BLaER1 (cell line): Measurements from ENCODE around the gene ABCC10.

Source experiments
- H3K27ac ChIP-seq: shearing (Covaris generic); formaldehyde crosslinking; 2 replicates; pipeline ENCODE4 v1.8.1; 2022
- H3K27me3 ChIP-seq: shearing (Covaris generic); formaldehyde crosslinking; 2 replicates; pipeline ENCODE4 v1.8.1; 2022
- H3K36me3 ChIP-seq: shearing (Covaris generic); formaldehyde crosslinking; 2 replicates; pipeline ENCODE4 v1.8.1; 2022
- H3K4me1 ChIP-seq: shearing (Covaris generic); formaldehyde crosslinking; 2 replicates; pipeline ENCODE4 v1.8.1; 2022
- H3K4me2 ChIP-seq: shearing (Covaris generic); formaldehyde crosslinking; 2 replicates; pipeline ENCODE4 v1.8.1; 2022
- H3K4me3 ChIP-seq: shearing (Covaris generic); formaldehyde crosslinking; 2 replicates; pipeline ENCODE4 v1.8.1; 2022
- H3K9ac ChIP-seq: shearing (Covaris generic); formaldehyde crosslinking; 2 replicates; pipeline ENCODE4 v1.8.1; 2022
- H3K9me3 ChIP-seq: shearing (Covaris generic); formaldehyde crosslinking; 2 replicates; pipeline ENCODE4 v1.8.1; 2022
- H4K20me1 ChIP-seq: shearing (Covaris generic); formaldehyde crosslinking; 2 replicates; pipeline ENCODE4 v1.8.1; 2022
- Cebpa-rat ChIP-seq: shearing (Covaris generic); IDR thresholded peaks from 2 replicates; pipeline ENCODE4 v1.8.1; 2022

Gene ABCC10

DNA sequence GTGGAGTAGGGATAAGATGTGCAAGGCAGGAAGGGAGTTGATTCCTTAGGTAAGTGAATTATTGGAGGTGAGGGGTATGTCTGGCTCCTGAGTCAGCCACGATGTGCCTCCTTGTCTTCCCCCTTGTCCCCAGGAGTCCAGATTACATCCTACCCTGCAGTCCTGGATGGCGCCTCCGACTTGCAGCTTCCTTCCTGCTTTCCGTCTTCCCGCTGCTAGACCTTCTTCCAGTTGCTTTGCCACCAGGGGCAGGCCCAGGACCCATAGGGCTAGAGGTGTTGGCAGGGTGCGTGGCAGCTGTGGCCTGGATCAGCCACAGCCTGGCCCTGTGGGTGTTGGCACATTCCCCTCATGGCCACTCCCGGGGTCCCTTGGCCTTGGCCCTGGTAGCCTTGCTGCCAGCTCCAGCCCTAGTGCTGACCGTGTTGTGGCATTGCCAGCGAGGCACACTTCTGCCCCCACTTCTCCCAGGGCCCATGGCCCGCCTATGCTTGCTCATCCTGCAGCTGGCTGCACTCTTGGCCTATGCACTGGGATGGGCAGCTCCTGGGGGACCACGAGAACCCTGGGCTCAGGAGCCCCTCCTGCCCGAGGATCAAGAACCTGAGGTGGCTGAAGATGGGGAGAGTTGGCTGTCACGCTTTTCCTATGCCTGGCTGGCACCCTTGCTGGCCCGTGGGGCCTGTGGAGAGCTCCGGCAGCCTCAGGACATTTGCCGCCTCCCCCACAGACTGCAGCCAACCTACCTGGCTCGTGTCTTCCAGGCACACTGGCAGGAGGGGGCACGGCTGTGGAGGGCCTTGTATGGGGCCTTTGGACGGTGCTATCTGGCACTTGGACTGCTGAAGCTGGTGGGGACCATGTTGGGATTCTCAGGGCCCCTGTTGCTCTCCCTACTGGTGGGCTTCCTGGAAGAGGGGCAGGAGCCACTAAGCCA is 4.9 kb downstream of the ABCC10 start:
- no peak overlapping the region for H3K4me3 ChIP-seq
- H3K36me3 ChIP-seq, result peaks cover 54% of the 10 kb centered on the region
- TF ChIP-seq Cebpa-rat, result no peak
- H3K4me1 ChIP-seq, result peaks cover 20% of the 10 kb centered on the region
- no peak overlapping the region for H3K27ac ChIP-seq
- H3K4me2 ChIP-seq, result no peak overlapping the region
- H3K9me3 ChIP-seq, result no peaks in the 10 kb centered on the region
- no peak overlapping the region for H3K9ac ChIP-seq
- no peaks in the 10 kb centered on the region for H3K27me3 ChIP-seq
- H4K20me1 ChIP-seq, result peaks cover 15% of the 10 kb centered on the region

- Histone ChIP-seq H3K9me3 (no peaks in the 10 kb centered on the region), H3K4me1 (peaks cover 19% of the 10 kb centered on the region), H3K4me3 (no peak overlapping the region), H3K27me3 (no peaks in the 10 kb centered on the region), H4K20me1 (peaks cover 15% of the 10 kb centered on the region), H3K36me3 (peaks cover 62% of the 10 kb centered on the region), H3K9ac (no peak overlapping the region), H3K27ac (no peak overlapping the region), H3K4me2 (no peak overlapping the region)
- TF ChIP-seq Cebpa-rat, result no peak
Measured at GRCh38 chr6:43433148-43433547, 5.8 kb downstream of the ABCC10 start.

GRCh38 chr6:43434001-43434840 is 6.9 kb downstream of the ABCC10 start:
- no peak overlapping the region for H3K27ac ChIP-seq
- TF ChIP-seq Cebpa-rat, result no peak
- H3K4me2 ChIP-seq, result no peak overlapping the region
- no peaks in the 10 kb centered on the region for H3K27me3 ChIP-seq
- H4K20me1 ChIP-seq, result peaks cover 15% of the 10 kb centered on the region
- H3K36me3 ChIP-seq, result peaks cover 71% of the 10 kb centered on the region
- H3K9me3 ChIP-seq, result no peaks in the 10 kb centered on the region
- H3K9ac ChIP-seq, result no peak overlapping the region
- no peak overlapping the region for H3K4me3 ChIP-seq
- H3K4me1 ChIP-seq, result peaks cover 8% of the 10 kb centered on the region

- H3K4me1 ChIP-seq, result 0 out of 2 replicates have a peak, but pooled peaks cover 1% of the 10 kb centered on the region
- H3K9ac ChIP-seq, result no peak overlapping the region
- H3K4me3 ChIP-seq, result no peak overlapping the region
- no peak overlapping the region for H3K4me2 ChIP-seq
- peaks cover 72% of the 10 kb centered on the region for H3K36me3 ChIP-seq
- TF ChIP-seq Cebpa-rat, result no peak
- H3K9me3 ChIP-seq, result no peaks in the 10 kb centered on the region
- H3K27me3 ChIP-seq, result no peaks in the 10 kb centered on the region
- H4K20me1 ChIP-seq, result peaks cover 15% of the 10 kb centered on the region
- H3K27ac ChIP-seq, result no peak overlapping the region
Measured at GRCh38 chr6:43434943-43435342, 7.6 kb downstream of the ABCC10 start.

GRCh38 chr6:43435682-43436437 is 8.5 kb downstream of the ABCC10 start:
- no peak overlapping the region for H3K27ac ChIP-seq
- H3K27me3 ChIP-seq, result no peaks in the 10 kb centered on the region
- no peak overlapping the region for H3K9ac ChIP-seq
- peaks cover 78% of the 10 kb centered on the region for H3K36me3 ChIP-seq
- H3K4me2 ChIP-seq, result no peak overlapping the region
- H3K4me3 ChIP-seq, result no peak overlapping the region
- no peaks in the 10 kb centered on the region for H3K9me3 ChIP-seq
- TF ChIP-seq Cebpa-rat, result no peak
- no peaks in the 10 kb centered on the region for H3K4me1 ChIP-seq
- H4K20me1 ChIP-seq, result peaks cover 15% of the 10 kb centered on the region

GRCh38 chr6:43436577-43437282 is 9.4 kb downstream of the ABCC10 start:
- Histone ChIP-seq H3K9me3 (no peaks in the 10 kb centered on the region), H3K27me3 (no peaks in the 10 kb centered on the region), H3K4me2 (no peak overlapping the region), H3K9ac (no peak overlapping the region), H3K4me1 (no peaks in the 10 kb centered on the region), H4K20me1 (peaks cover 15% of the 10 kb centered on the region), H3K36me3 (peaks cover 82% of the 10 kb centered on the region), H3K4me3 (no peak overlapping the region), H3K27ac (no peak overlapping the region)
- TF ChIP-seq Cebpa-rat, result no peak

- Histone ChIP-seq H3K9me3 (no peaks in the 10 kb centered on the region), H3K9ac (no peak overlapping the region), H3K4me2 (no peak overlapping the region), H4K20me1 (peaks cover 6% of the 10 kb centered on the region), H3K4me3 (no peak overlapping the region), H3K27ac (no peak overlapping the region), H3K27me3 (no peaks in the 10 kb centered on the region), H3K4me1 (peaks cover 5% of the 10 kb centered on the region), H3K36me3 (peaks cover 82% of the 10 kb centered on the region)
- no peak for TF ChIP-seq Cebpa-rat
Measured at GRCh38 chr6:43437700-43438099, 10.4 kb downstream of the ABCC10 start.

GRCh38 chr6:43442935-43443334 is 15.6 kb downstream of the ABCC10 start:
- no peak overlapping the region for H3K27ac ChIP-seq
- H3K4me3 ChIP-seq, result no peak overlapping the region
- H3K4me1 ChIP-seq, result peaks cover 43% of the 10 kb centered on the region
- TF ChIP-seq Cebpa-rat, result no peak
- peak overlapping the region; percentile 37; the same call in 1 of the 2 replicates for H3K9ac ChIP-seq
- no peaks in the 10 kb centered on the region for H4K20me1 ChIP-seq
- no peak overlapping the region for H3K4me2 ChIP-seq
- H3K9me3 ChIP-seq, result no peaks in the 10 kb centered on the region
- H3K36me3 ChIP-seq, result peaks cover 63% of the 10 kb centered on the region
- H3K27me3 ChIP-seq, result no peaks in the 10 kb centered on the region

DNA sequence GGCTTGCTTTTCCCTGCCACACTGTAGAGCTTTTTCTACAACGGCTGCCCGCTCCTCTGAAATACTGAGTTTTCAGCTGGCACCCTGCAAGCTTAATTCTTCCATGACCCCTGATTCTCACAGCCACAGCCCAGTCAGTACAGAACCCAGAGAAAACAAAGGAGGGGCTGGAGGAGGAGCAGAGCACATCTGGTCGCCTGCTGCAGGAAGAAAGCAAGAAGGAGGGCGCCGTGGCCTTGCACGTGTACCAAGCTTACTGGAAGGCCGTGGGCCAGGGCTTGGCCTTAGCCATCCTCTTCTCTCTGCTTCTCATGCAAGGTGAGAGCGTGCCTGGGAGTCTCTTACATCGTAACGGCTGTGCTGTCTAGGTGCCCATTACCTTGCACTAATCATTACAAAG is 16.7 kb downstream of the ABCC10 start:
- Histone ChIP-seq H3K4me3 (no peak overlapping the region), H3K9me3 (no peaks in the 10 kb centered on the region), H3K27ac (peak overlapping the region; percentile 45), H3K4me1 (peaks cover 43% of the 10 kb centered on the region), H3K4me2 (peak overlapping the region; percentile 79), H4K20me1 (no peaks in the 10 kb centered on the region), H3K27me3 (no peaks in the 10 kb centered on the region), H3K36me3 (peaks cover 63% of the 10 kb centered on the region), H3K9ac (peak overlapping the region; percentile 37; the same call in 1 of the 2 replicates)
- no peak for TF ChIP-seq Cebpa-rat
